Activated CD8-positive, alpha-beta memory T cell treated with anti-CD3 and anti-CD28 coated beads, Interleukin-2, amount 50 U/mL, for 1 hour (primary cell): ENCODE data around the gene UMPS.
"Not testable (repeated sequence)": the region's sequence is repeated elsewhere in the genome, so short reads cannot be mapped to it uniquely, and the experiment has no call there.

ENCODE experiments used
- DNase-seq: peaks from one replicate; pipeline ENCODE4 v3.0.0-alpha.2; 2020; ENCODE audit errors: extremely low read depth

UMPS gene

DNA sequence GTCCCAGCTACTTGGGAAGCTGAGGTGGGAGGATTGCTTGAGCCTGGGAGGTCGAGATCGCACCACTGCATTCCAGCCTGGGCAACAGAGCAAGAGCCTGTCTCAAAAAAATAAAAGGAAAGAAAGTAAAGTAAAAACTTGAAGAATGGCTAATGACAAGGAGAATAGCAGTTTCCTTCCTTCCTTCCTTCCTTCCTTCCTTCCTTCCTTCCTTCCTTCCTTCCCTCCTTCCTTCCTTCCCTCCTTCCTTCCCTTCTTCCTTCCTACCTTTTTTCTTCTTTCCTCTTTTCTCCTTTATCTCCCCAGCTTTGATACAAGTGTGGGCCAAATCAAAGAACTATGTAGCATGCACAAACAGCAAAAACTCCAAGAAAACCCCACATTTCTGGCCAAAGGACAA lies 23.0 kb upstream of the UMPS start:
- not testable (repeated sequence) for DNase-seq

DNA sequence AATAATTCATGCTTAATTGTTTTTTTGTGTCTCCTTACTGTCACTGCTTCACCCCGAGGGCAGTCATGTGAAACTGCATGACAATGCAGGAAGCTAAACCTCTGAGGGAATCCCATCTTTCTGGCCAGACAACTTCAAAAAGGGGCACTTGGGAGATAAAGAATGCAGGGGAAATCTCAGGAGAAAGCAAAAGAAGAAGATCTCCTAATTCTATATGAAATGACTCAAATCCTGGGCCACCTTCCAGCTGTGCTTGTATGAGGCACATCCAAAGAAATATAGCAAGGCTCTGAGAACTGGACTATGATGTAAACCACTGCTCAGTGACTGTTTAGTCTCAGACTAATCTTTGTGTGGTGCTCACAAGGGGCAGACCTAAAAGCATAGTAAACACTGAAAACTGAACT lies 22.6 kb upstream of the UMPS start:
- no peak for DNase-seq

DNA sequence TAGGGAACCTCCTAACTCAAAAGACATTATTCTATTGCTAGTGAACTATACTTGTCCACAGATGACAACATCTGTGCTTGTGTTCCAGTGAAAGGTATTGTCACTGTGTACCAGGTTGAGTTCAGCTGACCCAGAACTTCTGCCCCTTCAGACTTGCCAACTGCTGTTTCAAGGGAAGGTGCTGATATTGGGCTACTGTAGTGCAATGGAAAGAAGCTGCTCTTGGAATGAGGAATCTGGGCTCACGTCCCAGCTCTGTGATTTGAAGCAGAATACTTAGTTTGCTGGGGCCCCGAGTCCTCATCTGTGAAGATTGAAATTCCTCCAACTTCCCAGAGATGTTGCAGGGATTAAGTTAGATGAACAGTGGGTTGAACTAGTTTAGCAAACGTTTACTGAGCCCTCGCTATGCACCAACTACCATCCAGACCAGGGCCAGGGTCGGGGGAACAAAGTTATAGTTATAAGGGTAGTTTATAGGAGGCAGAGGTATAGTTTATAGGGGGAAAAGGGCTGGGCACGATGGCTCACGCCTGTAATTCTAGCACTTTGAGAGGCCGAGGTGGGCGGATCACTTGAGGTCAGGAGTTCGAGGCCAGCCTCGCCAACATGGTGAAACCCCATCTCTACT lies 15.9 kb upstream of the UMPS start:
- no peak for DNase-seq

DNA sequence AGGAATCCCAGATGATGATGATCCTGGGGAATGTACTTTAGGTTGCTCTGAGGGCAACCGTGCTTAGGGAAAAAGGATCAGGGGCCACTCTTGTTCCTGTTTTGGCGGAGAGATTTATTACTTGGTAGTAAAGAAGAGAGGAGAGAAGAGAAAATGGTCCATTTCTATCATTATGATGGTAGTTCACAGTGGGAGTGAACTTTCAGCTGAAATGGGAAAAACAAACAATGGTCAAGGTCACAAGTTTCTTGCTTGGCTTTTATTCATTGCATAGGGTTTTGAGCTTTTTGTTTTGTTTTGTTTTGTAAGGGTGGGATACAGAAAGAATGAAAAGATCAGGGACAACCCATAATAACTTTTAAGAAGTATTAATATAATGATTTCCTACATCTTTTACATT lies 7.7 kb upstream of the UMPS start:
- DNase-seq, result no peak

DNA sequence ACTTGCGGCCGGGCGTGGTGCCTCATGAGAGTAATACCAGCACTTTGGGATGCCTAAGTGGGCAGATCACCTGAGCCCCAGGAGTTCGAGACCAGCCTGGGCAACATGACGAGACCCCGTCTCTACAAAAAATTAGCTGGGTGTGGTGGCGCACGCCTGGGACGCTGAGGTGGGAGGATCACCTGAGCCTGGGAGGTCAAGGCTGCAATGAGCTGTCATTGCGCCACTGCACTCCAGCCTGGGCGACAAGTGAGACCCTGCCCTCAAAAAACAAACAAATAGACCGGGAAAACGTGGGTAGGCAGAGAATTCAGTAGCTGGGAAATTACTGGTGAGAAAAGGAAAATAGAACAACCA lies 667 bp downstream of the UMPS start:
- no peak for DNase-seq

DNA sequence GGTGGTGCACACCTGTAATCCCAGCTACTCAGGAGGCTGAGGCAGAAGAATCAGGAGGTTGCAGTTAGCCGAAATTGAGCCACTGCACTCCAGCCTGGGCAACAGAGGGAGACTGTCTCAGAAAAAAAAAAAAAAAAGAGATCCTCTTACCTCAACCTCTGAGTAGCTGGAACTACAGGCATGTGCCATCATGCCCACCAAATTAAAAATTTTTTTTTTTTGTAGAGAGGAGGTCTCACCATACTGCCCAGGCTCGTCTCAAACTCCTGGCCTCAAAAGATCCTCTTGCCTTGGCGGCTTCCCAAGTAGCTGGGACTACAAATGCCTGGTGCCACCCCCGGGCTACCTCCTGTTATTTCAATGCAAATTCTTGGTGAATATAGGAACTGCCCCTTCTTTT lies 1.5 kb downstream of the UMPS start:
- no peak for DNase-seq

DNA sequence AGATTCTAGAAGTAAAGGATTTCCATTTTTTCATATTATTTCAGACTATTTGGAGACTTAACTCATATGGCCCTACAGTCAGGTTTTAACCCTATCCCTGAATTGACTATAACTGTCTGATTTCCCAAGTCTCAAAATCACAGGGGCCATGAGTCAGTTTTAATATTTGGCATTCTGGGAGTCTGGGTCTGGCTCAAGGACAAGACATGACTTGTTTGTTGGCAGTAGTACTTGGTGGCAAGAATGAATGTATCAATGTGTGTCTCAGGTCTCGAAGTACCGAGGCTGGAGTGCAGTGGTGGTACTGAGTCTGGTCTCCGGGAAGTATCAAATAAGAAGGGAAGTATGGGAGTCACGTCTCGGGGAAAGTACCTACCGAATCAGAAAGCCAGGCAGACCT lies 10.8 kb downstream of the UMPS start:
- no peak for DNase-seq

DNA sequence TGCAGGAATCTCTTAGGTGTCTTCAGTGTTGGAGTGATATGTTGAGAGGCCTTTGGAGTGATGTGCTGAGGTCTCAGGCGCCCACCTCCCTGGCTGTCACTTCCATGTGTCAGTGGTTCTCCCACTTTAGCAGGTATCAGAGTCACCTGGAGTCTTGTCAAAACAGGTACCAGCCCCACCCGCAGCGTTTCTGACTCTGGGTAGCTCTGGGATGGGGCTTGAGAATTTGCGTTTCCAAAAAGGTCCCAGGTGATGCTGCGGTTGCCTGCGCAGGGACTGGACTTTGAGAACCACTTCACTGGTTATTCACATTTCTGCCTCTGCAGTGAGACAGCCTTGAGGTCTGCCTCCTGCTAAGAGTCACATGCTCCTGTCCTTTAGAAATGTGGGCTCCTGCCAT lies 15.5 kb downstream of the UMPS start:
- no peak for DNase-seq

DNA sequence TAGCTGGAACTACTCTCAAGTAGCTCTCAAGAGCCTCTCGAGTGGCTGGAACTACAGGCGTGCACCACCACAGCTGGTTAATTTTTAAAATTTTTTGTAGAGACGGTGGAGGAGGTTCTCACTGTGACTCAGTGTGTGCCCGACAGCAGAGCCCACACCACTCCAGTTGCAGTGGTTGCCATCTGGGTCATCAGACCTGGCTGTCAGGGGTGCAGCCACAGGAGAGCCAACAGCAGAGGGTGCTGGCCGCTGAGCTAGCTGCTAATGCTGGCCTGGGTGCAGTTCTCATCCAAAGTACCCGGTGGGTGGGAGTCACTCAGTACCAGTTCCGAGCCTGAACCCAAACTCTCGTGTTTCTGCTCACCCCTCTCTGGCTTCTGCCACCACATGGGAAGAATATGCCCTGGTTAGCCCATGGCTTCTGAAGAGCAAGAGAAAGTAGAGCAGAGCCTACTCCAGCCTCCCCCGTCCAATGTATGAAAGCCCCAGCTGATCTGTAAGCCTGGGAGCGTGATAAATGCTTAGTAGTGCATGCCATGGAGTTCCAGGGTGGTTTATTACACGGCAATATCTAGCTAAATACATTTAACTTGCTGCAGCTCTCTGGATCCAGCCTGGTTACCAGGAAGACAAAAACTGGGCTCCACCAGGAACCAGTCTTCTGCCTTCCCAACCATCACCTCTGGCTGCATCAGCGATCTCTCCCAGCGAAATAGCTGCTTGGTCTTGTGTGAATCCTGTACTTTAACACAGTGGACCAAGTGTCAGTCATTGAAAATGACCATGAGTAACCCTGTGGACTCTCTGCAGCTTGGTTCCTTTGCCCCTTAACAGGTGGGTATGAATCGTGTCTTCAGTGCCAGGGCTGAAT lies 17.1 kb downstream of the UMPS start:
- no peak for DNase-seq

DNA sequence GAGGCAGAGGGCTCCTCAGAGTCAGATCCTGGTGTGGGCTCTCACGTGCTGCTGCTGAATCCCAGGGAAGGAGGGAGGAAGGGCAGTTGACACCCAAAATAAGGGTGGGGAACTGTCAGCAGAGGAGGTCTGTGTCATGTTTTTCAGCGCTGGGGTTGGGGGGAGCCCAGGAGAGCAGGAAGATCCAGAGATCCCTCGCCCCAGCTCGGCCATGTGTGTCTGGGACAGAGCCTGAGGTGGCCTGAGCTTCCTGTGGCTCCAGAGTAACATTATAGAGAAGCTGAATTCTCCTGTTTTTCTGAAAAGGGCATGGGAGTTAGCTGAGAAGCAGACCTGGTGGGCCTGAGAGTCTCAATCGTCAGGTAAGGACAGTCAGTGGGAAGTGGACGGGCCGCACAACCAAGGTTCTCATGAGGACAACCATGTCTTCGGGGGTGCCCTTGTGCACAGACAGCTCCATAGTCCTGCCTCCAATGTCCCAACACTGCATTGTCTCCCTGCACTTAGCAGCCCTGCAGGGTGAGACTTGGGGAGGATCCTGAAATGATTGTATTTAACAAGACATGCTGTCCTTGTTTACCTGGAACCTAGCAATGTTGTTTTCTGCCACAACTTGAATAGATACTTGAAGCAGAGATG lies 18.4 kb downstream of the UMPS start:
- no peak for DNase-seq

DNA sequence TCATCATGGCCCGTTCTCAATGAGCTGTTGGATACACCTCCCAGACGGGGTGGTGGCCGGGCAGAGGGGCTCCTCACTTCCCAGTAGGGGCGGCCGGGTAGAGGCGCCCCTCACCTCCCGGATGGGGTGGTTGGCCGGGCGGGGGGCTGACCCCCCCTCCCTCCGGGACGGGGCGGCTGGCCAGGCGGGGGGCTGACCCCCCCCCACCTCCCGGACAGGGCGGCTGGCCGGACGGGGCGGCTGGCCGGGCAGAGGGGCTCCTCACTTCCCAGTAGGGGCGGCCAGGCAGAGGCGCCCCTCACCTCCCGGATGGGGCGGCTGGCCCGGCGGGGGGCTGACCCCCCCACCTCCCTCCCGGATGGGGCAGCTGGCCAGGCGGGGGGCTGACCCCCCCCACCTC lies 19.6 kb downstream of the UMPS start:
- DNase-seq, result not testable (repeated sequence)

DNA sequence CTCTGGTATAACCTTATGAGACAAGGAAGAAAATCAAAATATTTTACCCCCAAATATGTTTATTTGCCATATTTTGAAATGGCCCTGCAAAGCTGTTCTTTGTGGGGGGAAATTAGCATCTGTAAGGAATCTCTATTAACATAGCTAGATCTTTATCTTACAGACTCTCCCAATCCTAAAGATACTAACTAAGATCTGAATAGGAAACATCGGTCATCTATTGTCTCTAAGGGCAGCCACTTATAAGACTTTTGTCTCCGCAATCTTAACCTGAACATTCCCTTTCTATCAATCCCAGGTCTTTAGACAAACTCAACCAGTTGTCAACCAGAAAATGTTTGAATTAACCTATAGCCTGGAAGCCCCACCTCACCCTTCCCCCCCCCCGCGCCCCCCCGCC lies 21.2 kb downstream of the UMPS start:
- DNase-seq, result no peak

DNA sequence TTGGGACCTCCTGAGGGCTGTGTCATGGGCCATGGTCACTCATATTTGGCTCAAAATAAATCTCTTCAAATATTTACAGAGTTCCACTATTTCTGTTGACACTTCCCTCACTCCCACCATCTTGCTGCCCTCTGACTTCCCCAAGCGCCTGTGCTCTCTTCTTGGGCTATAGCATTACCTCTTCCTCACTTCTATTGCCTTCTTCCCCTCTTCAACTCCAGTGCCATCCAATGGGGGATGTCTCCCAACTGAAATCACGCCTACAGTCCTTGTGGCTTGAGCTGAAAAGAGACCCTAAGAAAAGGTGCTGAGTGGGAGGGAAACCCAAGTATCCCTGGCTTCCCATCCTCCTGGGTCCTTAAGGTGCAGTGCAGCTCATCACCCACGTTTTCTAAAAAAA lies 21.8 kb downstream of the UMPS start:
- DNase-seq, result no peak

DNA sequence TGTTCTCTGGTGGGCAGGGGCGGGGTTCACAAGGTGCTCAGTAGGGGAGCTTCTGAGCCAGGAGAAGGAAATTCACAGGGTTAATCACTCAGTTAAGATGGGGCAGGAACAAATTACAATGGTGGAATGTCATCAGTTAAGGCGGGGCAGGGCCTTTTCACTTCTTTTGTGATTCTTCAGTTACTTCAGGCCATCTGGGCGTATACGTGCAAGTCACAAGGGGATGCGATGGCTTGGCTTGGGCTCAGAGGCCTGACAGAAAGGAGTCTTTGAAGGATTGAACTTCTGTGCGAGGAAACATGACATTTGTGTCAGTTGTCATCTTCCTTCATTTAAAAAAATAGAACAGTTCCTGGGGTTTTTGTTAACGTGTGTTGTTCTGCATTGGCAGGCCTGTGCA lies 27.7 kb downstream of the UMPS start:
- not testable (repeated sequence) for DNase-seq

DNA sequence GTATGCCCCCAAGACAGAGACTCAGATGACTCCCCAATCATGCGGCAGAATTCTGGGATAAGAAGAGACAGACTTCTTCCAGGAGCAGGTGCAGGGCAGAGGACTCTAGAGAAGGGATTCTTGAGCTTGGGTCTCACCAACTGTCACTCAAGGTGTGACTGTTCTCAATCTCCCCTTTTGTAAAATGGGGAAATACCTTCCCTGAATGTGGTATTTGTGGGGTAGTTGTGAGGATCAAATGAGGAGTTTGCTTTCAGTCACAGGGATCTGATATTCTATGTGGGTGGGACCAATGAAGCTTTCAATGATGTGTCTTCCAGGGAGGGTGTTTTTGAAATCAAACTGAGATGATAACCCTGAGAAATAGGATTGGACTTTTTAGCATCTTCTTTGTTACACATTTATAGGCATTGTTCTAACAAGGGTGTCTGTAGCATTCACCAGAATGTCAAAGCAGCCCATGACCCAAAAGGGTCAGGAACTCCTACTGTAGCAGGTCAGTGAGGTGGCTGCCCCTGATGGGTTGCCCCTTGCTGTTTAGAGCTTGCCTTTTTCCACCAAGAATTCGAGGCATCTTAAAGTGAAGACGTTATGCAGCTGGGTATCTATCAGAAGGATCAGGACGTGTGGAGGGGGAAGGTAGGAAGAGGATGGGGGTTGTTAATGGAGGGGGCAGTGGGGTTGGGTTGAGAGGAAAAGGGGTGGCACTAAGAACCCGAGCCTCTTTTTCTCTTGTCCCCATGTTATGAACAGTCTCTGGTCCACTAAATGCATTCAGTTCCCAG lies 28.8 kb downstream of the UMPS start:
- no peak for DNase-seq

DNA sequence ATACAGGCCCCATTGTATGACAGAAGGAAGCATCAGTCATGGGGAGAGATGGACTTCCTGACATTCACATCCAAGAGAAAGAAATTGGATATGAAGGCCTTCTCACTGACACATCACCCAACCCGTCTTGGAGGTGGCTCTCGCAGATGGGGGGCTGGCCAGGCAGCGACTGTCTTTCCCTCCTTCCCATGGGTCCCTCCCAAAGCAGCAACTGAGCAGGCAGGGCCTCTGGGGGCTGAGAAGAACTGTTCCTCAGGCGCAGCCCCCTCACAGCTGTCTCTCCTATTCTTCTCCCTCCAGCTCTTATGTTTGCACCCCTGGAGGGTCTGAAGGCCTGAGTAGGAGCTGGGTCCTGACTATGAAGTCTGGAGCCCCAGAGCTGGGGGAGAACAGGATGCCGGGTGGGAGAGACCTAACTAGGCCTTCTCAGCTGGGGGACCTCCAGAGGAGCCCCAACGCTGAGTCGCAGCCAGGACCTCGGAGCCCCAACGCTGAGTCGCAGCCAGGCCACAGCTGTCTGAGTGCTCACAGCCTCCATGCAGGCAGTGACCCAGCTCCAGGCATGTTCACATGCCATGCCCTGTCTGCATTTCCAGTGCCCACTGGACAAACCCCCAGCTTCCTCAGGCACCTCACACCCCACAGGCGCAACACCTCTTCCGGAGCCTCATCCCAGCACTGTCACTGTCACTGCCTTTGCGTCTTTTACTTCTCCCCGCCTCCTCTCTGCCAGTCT lies 29.6 kb downstream of the UMPS start:
- DNase-seq, result no peak

DNA sequence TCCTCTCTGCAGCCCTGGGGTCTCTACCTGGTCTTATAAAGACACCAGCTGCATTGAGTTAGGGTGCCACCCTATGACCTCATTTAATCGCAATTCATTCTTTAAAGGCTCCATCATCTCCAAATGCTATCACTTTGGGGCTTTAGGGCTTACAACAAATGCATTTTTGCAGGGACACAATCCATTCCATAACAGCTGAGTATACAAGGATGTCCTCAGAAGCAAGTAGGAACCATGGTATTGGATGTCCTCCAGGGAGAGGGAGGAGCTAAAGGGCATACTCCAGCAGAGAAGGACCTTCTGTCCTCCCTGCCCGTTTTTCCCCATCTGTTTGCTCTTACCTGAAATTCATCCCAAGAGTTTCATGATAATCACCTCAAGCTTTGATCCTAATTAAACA lies 30.3 kb downstream of the UMPS start:
- no peak for DNase-seq

DNA sequence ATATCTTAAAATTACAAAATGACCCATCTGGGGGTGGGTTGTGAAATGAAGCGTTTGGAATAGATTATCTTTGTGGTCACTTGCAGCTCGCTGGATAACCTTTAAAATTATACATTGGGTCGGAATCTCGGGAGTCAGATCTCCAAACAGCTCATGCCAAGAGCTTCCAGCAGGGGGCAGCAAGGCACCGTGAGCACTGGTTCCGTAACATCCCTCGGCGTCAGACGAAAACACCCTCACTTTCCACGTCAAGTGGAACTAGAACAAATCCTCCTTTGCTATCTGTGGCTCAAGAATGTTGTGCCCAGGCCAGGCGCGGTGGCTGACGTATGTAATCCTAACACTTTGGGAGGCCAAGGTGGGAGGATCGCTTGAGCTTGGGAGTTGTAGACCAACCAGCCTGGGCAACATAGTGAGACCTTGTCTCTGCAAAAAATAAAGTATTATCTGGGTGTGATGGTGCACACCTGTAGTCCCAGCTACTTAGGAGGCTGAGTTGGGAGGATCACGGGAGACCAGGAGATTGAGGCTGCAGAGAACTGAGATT lies 31.1 kb downstream of the UMPS start:
- peak; percentile 40 for DNase-seq

DNA sequence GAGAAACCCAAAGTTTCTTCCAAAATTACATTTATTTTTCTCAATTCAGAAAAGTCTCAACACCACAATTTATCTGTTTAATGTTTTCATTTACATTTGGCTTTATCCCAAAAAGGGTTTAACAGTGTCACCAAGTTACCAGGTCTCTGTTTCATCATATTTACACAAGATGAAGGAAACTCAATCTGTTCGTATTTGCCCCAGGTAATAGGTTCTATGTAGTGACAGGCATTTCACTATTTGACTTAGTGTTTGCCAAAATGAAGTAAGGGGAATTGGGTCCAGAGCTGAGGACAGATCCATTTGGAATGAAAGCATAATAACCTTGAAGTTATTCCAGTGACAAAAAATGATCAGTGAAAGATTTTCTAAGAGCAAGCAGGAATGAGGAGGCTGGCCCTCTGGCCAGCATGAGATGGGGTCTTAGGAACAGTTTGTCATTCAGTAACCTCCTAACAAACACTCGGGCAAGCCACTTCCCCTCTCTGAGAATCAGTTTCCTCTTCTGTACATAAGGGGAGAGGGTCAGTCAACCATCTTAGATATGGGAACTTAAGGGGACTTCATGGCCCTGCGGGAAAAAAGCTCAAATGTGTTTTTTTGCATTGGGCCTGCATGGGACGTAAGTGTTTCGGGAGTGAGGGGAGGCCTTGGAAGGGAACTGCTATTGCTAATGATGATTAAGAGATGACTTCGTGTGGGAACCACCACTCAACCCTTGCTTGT lies 31.8 kb downstream of the UMPS start:
- no peak for DNase-seq

DNA sequence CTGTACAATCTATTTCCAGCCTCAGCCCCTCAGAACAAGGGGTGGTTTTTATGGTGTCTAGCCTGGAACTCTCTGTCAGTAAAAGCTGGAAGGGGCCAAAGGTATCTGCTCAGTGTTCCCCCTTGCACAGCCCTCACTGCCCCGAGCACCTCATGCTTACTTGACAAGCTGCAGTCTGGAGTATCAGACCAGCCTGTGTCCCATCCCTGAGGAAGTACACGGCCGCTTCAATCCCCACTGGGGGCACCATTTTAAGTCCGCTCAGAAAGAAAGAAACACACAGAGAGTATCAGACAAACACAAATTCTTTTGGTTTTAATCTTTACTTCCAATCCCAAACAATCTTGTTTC lies 32.4 kb downstream of the UMPS start:
- no peak for DNase-seq

DNA sequence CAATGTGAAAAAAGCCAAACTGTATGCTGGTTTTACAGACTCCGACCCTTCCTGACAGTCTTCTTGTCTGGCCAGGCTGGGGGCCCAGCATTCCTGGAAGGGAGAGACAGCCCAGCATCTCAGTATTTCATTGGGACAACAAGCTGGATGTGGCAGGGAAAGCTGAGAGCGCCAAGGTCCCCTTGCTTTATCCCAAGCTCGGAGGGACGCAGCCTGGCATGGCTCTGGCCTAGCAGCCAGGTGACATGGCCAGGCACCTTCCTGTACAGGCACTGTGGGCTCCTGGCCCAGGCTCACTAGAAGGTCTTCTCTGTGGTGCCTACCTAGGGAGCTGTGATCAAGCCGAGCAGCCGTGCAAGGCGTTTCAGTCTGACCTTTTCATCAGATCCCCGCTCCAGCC lies 33.0 kb downstream of the UMPS start:
- no peak for DNase-seq
